Spleen (tissue), 11 donors: ENCODE data around the gene ZNF148. TPM values are rescaled to one million over a fixed set of nuclear protein-coding genes. Genes with fewer than 3 reads are reported as not detected.

Experiments
- DNase-seq: peaks from one replicate; pipeline ENCODE4 v3.0.0-alpha.2; 2020
- H3K27ac ChIP-seq, 8 donors: fragments of 200-600 bp; sonication (generic) in 7 of 8; 1 replicate in 4 of 8; 2 replicates in 4 of 8; pipeline versions ENCODE4 v1.5.0 to v1.8.0; 2016 to 2021; ENCODE audit warnings: inconsistent platforms in 4 of 8, mild to moderate bottlenecking in 4 of 8, moderate library complexity in 1 of 8
- H3K27me3 ChIP-seq, 7 donors: fragments of 200-600 bp; sonication (generic) in 6 of 7; replicated peaks in 1 of 7; 1 replicate in 4 of 7; 2 replicates in 3 of 7; pipeline versions ENCODE4 v1.5.0 to v1.8.0; 2016 to 2021; ENCODE audit warnings: inconsistent platforms in 3 of 7, mild to moderate bottlenecking in 1 of 7
- H3K36me3 ChIP-seq, 6 donors: fragments of 200-600 bp; sonication (generic) in 5 of 6; 1 replicate in 4 of 6; 2 replicates in 2 of 6; pipeline versions ENCODE4 v1.5.0 to v1.8.0; 2016 to 2021; ENCODE audit warnings: inconsistent platforms in 2 of 6
- H3K4me1 ChIP-seq, 6 donors: fragments of 200-600 bp; sonication (generic) in 5 of 6; 1 replicate in 3 of 6; 2 replicates in 3 of 6; pipeline versions ENCODE4 v1.5.0 to v1.8.0; 2016 to 2021; ENCODE audit warnings: inconsistent platforms in 3 of 6
- H3K4me3 ChIP-seq, 8 donors: fragments of 200-600 bp; sonication (generic) in 7 of 8; 1 replicate in 4 of 8; 2 replicates in 4 of 8; pipeline versions ENCODE4 v1.5.0 to v1.8.0; 2016 to 2021; ENCODE audit warnings: inconsistent platforms in 4 of 8, mild to moderate bottlenecking in 4 of 8, moderate library complexity in 2 of 8
- H3K9me3 ChIP-seq, 8 donors: fragments of 200-600 bp; sonication (generic) in 7 of 8; 1 replicate in 4 of 8; 2 replicates in 4 of 8; pipeline versions ENCODE4 v1.5.0 to v1.8.0; 2016 to 2021; ENCODE audit warnings: inconsistent platforms in 4 of 8
- POLR2A ChIP-seq, 3 donors: fragments of 450-650 bp; IDR thresholded peaks; one replicate each; pipeline ENCODE4 v1.5.1; 2017; ENCODE audit warnings: antibody characterized with exemption in 3 of 3, mild to moderate bottlenecking in 1 of 3
- POLR2AphosphoS5 ChIP-seq, 3 donors: sonication (generic); formaldehyde crosslinking; IDR thresholded peaks; one replicate each; pipeline ENCODE4 v1.5.1; 2017; ENCODE audit warnings: antibody characterized with exemption in 3 of 3
- WGBS, 5 donors: extraction: QIAGEN DNeasy Blood & Tissue Kit in 3 of 5; methylation state at CpG; one replicate each; pipeline versions ENCODE4 v1.1.5 to v1.1.7; 2013 to 2018; 5-methylcytosine and 5-hydroxymethylcytosine counted together
- intact Hi-C: fragments of 100-400 bp; cut with DNase I; formaldehyde crosslinking; loops from one replicate; pipeline ENCODE4 v1.15.0; 2023; ENCODE audit warnings: low total_unique reads
- polyA plus RNA-seq, 3 donors: library from polyadenylated mRNA; stranded (reverse); fragments of 200-250 nt; gene quantifications; one replicate each; pipeline ENCODE4 v1.2.1, GENCODE V29; 2013
- total RNA-seq, 7 donors: library from RNA; depleted of rRNA in 3 of 7; stranded (reverse); fragments of >200 nt in 3 of 7; fragmentation: NEBNext Ultra II Directional in 4 of 7; extraction: Animal tissue kit (Norgen Biotek cat#: 25700) in 4 of 7; gene quantifications; one replicate each; pipeline versions ENCODE4 v1.1.0 to v1.2.1, GENCODE V29; 2016 to 2021
- TF ChIP-seq, protein P1 (sequence below), 11 experiments: fragments of 200-600 bp in 7 of 11; fragments of 450-650 bp in 4 of 11; sonication (generic) in 4 of 11; IDR thresholded peaks in 8 of 11; conservative IDR thresholded peaks in 3 of 11; 1 replicate in 7 of 11; 2 replicates in 4 of 11; pipeline versions ENCODE4 v1.4.0 to v1.8.0; 2016 to 2021; ENCODE audit warnings: antibody characterized with exemption in 11 of 11, inconsistent platforms in 4 of 11, mild to moderate bottlenecking in 1 of 11
- donor health status: healthy with polysubstance abuse.
- donor health status: DM: no; HTN: no; CAD: no; lungs with moderate emphysema.
- donor health status: DM: no; HTN: no; CAD: no.
- donor health status: Bipolar disorder and iron deficiency.
- donor health status: healthy.
- donor health status: DM: no; HTN: no; CAD: no.
- donor health status: DM: yes; HTN: yes; CAD: no.

ZNF148 gene
- total and polyA plus RNA-seq, 10 donors: 4.1 to 66.0 (median 39.0) TPM

GRCh38 chr3:125194061-125194848 is 180.9 kb downstream of the ZNF148 start:
- H3K4me3 ChIP-seq: no peak overlapping the region
- H3K9me3 ChIP-seq: no peaks in the 10 kb centered on the region
- H3K27me3 ChIP-seq: no peaks in the 10 kb centered on the region
- peaks cover 0 to 7% (median 0%) of the 10 kb centered on the region in 6 donors for H3K4me1 ChIP-seq
- no peak for DNase-seq
- TF ChIP-seq POLR2AphosphoS5 (IDR thresholded peaks at IDR 0.05) (no peak), POLR2A (IDR thresholded peaks at IDR 0.05) (no peak)
- TF ChIP-seq, protein P1, sequence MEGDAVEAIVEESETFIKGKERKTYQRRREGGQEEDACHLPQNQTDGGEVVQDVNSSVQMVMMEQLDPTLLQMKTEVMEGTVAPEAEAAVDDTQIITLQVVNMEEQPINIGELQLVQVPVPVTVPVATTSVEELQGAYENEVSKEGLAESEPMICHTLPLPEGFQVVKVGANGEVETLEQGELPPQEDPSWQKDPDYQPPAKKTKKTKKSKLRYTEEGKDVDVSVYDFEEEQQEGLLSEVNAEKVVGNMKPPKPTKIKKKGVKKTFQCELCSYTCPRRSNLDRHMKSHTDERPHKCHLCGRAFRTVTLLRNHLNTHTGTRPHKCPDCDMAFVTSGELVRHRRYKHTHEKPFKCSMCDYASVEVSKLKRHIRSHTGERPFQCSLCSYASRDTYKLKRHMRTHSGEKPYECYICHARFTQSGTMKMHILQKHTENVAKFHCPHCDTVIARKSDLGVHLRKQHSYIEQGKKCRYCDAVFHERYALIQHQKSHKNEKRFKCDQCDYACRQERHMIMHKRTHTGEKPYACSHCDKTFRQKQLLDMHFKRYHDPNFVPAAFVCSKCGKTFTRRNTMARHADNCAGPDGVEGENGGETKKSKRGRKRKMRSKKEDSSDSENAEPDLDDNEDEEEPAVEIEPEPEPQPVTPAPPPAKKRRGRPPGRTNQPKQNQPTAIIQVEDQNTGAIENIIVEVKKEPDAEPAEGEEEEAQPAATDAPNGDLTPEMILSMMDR (IDR thresholded peaks at IDR 0.05 in 8 of 11, conservative IDR thresholded peaks at IDR 0.05 in 3 of 11): no peak
- intact Hi-C loops: no loop called here
- H3K36me3 ChIP-seq: no peaks in the 10 kb centered on the region
- no peak overlapping the region for H3K27ac ChIP-seq
- WGBS, 5 donors: 83 to 89% (median 88%) methylated on average over 7 of the region's 7 CpGs

- peaks cover 0 to 7% (median 0%) of the 10 kb centered on the region in 6 donors for H3K4me1 ChIP-seq
- no peak for DNase-seq
- 63 to 71% (median 67%) methylated on average over 12 of the region's 12 CpGs for WGBS, 5 donors
- no peaks in the 10 kb centered on the region for H3K9me3 ChIP-seq
- H3K36me3 ChIP-seq: no peaks in the 10 kb centered on the region
- TF ChIP-seq POLR2AphosphoS5 (IDR thresholded peaks at IDR 0.05) (no peak), POLR2A (IDR thresholded peaks at IDR 0.05) (no peak)
- TF ChIP-seq, protein P1 (IDR thresholded peaks at IDR 0.05 in 8 of 11, conservative IDR thresholded peaks at IDR 0.05 in 3 of 11): peak in 1 of 11 experiments; percentile 12
- H3K27ac ChIP-seq: no peak overlapping the region
- peak overlapping the region in 1 of 8 donors; percentile 15 for H3K4me3 ChIP-seq
- intact Hi-C loops: no loop called here
- H3K27me3 ChIP-seq: no peaks in the 10 kb centered on the region
Measured at GRCh38 chr3:125192190-125193035, 182.7 kb downstream of the ZNF148 start.

GRCh38 chr3:125191730-125192129 is 183.4 kb downstream of the ZNF148 start:
- H3K9me3 ChIP-seq: no peaks in the 10 kb centered on the region
- H3K27me3 ChIP-seq: no peaks in the 10 kb centered on the region
- no peak overlapping the region for H3K27ac ChIP-seq
- H3K4me3 ChIP-seq: no peak overlapping the region
- 65 to 79% (median 68%) methylated on average over 7 of the region's 7 CpGs for WGBS, 5 donors
- intact Hi-C loops: no loop called here
- DNase-seq: no peak
- no peak for TF ChIP-seq POLR2AphosphoS5 (IDR thresholded peaks at IDR 0.05)
- TF ChIP-seq, protein P1 (IDR thresholded peaks at IDR 0.05 in 8 of 11, conservative IDR thresholded peaks at IDR 0.05 in 3 of 11): no peak
- TF ChIP-seq POLR2A (IDR thresholded peaks at IDR 0.05): no peak
- peaks cover 0 to 7% (median 0%) of the 10 kb centered on the region in 6 donors for H3K4me1 ChIP-seq
- no peaks in the 10 kb centered on the region for H3K36me3 ChIP-seq

DNA sequence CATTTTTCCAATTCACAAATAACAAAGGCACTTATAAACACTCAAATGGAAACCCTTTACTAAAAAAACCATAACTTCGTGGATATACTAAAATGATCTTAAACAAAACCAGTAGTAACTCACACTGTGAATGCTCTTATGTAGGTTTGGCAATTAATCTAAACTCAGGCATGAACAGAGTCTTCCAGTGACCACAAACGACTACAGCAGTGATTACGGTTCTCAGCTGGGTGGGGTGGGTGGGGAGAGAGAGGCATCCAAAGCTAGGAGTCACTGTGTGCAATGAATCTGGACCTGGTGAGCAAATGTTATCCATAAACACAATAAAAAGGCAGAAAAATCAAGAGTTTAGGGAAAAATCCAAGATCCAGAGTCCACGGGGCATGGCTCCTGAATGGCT is 183.9 kb downstream of the ZNF148 start:
- WGBS, 5 donors: 77 to 86% (median 79%) methylated on average over 4 of the region's 4 CpGs
- peaks cover 0 to 7% (median 0%) of the 10 kb centered on the region in 6 donors for H3K4me1 ChIP-seq
- H3K4me3 ChIP-seq: no peak overlapping the region
- DNase-seq: no peak
- intact Hi-C loops: no loop called here
- H3K36me3 ChIP-seq: no peaks in the 10 kb centered on the region
- TF ChIP-seq, protein P1 (IDR thresholded peaks at IDR 0.05 in 8 of 11, conservative IDR thresholded peaks at IDR 0.05 in 3 of 11): no peak
- TF ChIP-seq POLR2AphosphoS5 (IDR thresholded peaks at IDR 0.05): no peak
- TF ChIP-seq POLR2A (IDR thresholded peaks at IDR 0.05): no peak
- no peak overlapping the region for H3K27ac ChIP-seq
- H3K27me3 ChIP-seq: no peaks in the 10 kb centered on the region
- H3K9me3 ChIP-seq: no peaks in the 10 kb centered on the region
